IMR-90 (cell line): ENCODE results near the gene BRINP1. TPM values are rescaled to one million over a fixed set of nuclear protein-coding genes. Genes with fewer than 3 reads are reported as not detected.

Experiments used
- ATAC-seq: fragments of 200-7000 bp; cut with Tn5 transposase; 2 replicates; pipeline ENCODE4 v1.9.1; 2020; ENCODE audit warnings: low read depth, mild to moderate bottlenecking, moderate library complexity
- BruUV-seq: library from RNA; stranded (reverse); fragments of 400-500 nt; replicated peaks from 2 replicates; lab custom pipeline; 2021; lab: Mats Ljungman, UMichigan
- CTCF ChIA-PET: fragments of 300-600 bp; formaldehyde crosslinking; extraction: SDS; loops from one replicate; lab custom pipeline; 2021; ENCODE audit warnings: antibody characterized with exemption; lab: Yijun Ruan, JAX
- POLR2A ChIA-PET: fragments of 300-600 bp; sonication (Branson Sonifier 250); formaldehyde crosslinking; loops from one replicate; lab custom pipeline; 2022; ENCODE audit warnings: antibody characterized with exemption; ENCODE audit not compliant: unreplicated experiment; lab: Charles Lee
- DNase-seq: peaks from one replicate; pipeline ENCODE4 v3.0.0; 2013
- H2AFZ ChIP-seq: replicated peaks from 2 replicates; pipeline ENCODE3; 2013; ENCODE audit warnings: low read length, mild to moderate bottlenecking; ENCODE audit not compliant: poor library complexity
- H2AK5ac ChIP-seq: 2 replicates; pipeline ENCODE4 v1.6.1; 2013; ENCODE audit warnings: low read depth, low read length, inconsistent platforms
- H2AK9ac ChIP-seq: replicated peaks from 2 replicates; pipeline ENCODE3; 2013; ENCODE audit warnings: mild to moderate bottlenecking, low read depth, low read length, moderate library complexity; ENCODE audit not compliant: poor library complexity
- H2BK120ac ChIP-seq: 2 replicates; pipeline ENCODE4 v1.6.1; 2013; ENCODE audit warnings: low read depth, low read length, inconsistent platforms
- H2BK15ac ChIP-seq: 3 replicates; pipeline ENCODE4 v1.6.1; 2013; ENCODE audit warnings: low read depth, low read length, inconsistent platforms
- H2BK20ac ChIP-seq: 2 replicates; pipeline ENCODE4 v1.6.1; 2013; ENCODE audit warnings: low read depth, mild to moderate bottlenecking, inconsistent platforms, low read length, moderate library complexity
- H2BK5ac ChIP-seq: 2 replicates; pipeline ENCODE4 v1.6.1; 2013; ENCODE audit warnings: mild to moderate bottlenecking, low read depth, low read length, inconsistent platforms; ENCODE audit not compliant: poor library complexity, severe bottlenecking
- H3K14ac ChIP-seq: replicated peaks from 2 replicates; pipeline ENCODE4 v1.6.1; 2013; ENCODE audit warnings: low read depth, low read length, inconsistent platforms
- H3K18ac ChIP-seq: 2 replicates; pipeline ENCODE4 v1.6.1; 2013; ENCODE audit warnings: low read depth, low read length, control low read depth
- H3K23ac ChIP-seq: 2 replicates; pipeline ENCODE4 v1.6.1; 2013; ENCODE audit warnings: low read depth, low read length, inconsistent platforms
- H3K27ac ChIP-seq: 2 replicates; pipeline ENCODE4 v1.5.1; 2013; ENCODE audit warnings: mild to moderate bottlenecking, control low read depth, low read length; ENCODE audit not compliant: insufficient read depth
- H3K27me3 ChIP-seq: 2 replicates; pipeline ENCODE4 v1.6.1; 2013; ENCODE audit warnings: low read length; ENCODE audit not compliant: control insufficient read depth, insufficient read depth
- H3K36me3 ChIP-seq: 2 replicates; pipeline ENCODE4 v1.6.1; 2013; ENCODE audit warnings: low read length, mixed read lengths; ENCODE audit not compliant: control insufficient read depth, insufficient read depth
- H3K4ac ChIP-seq: 2 replicates; pipeline ENCODE4 v1.6.1; 2013; ENCODE audit warnings: low read depth, low read length, inconsistent platforms
- H3K4me1 ChIP-seq: 2 replicates; pipeline ENCODE4 v1.6.1; 2013; ENCODE audit warnings: low read length, mixed read lengths; ENCODE audit not compliant: control insufficient read depth, insufficient read depth
- H3K4me2 ChIP-seq: 2 replicates; pipeline ENCODE4 v1.6.1; 2013; ENCODE audit warnings: low read depth, mild to moderate bottlenecking, control low read depth, low read length, moderate library complexity
- H3K4me3 ChIP-seq: 2 replicates; pipeline ENCODE4 v1.5.1; 2013; ENCODE audit warnings: low read depth, mild to moderate bottlenecking, control low read depth, low read length, moderate library complexity; ENCODE audit not compliant: insufficient read depth
- H3K56ac ChIP-seq: 2 replicates; pipeline ENCODE4 v1.6.1; 2013; ENCODE audit warnings: low read length, inconsistent platforms; ENCODE audit not compliant: insufficient read depth; ENCODE audit errors: extremely low read depth
- H3K79me1 ChIP-seq, 2 experiments: 2 replicates each; pipeline ENCODE4 v1.6.1; 2013; ENCODE audit warnings: low read length in 2 of 2, inconsistent platforms in 1 of 2, low read depth in 1 of 2
- H3K9ac ChIP-seq: 2 replicates; pipeline ENCODE4 v1.6.1; 2013; ENCODE audit warnings: low read depth, low read length, control low read depth
- H3K9me1 ChIP-seq: 2 replicates; pipeline ENCODE4 v1.6.1; 2013; ENCODE audit warnings: low read length, inconsistent platforms; ENCODE audit not compliant: insufficient read depth
- H3K9me3 ChIP-seq: 2 replicates; pipeline ENCODE4 v1.6.1; 2013; ENCODE audit warnings: low read length; ENCODE audit not compliant: control insufficient read depth, insufficient read depth
- H4K20me1 ChIP-seq: 2 replicates; pipeline ENCODE4 v1.6.1; 2013; ENCODE audit warnings: low read length, inconsistent platforms; ENCODE audit not compliant: insufficient read depth
- H4K5ac ChIP-seq: 2 replicates; pipeline ENCODE4 v1.6.1; 2013; ENCODE audit warnings: mild to moderate bottlenecking, low read depth, low read length, control low read depth
- H4K8ac ChIP-seq, 2 experiments: 2 replicates each; pipeline ENCODE4 v1.6.1; 2013; ENCODE audit warnings: low read depth in 2 of 2, low read length in 2 of 2, control low read depth in 1 of 2, inconsistent platforms in 1 of 2
- H4K91ac ChIP-seq: 2 replicates; pipeline ENCODE4 v1.6.1; 2013; ENCODE audit warnings: low read depth, low read length, inconsistent platforms; ENCODE audit not compliant: insufficient read depth
- BHLHE40 ChIP-seq: fragments of 150-350 bp; IDR thresholded peaks from 2 replicates; pipeline ENCODE4 v1.6.1; 2016; ENCODE audit warnings: mild to moderate bottlenecking, low read depth, low read length
- CEBPB ChIP-seq: IDR thresholded peaks from 2 replicates; pipeline ENCODE4 v1.6.1; 2012; ENCODE audit warnings: low read depth, low read length, improper control_type of control experiment
- CHD1 ChIP-seq: IDR thresholded peaks from 2 replicates; pipeline ENCODE4 v1.6.1; 2012; ENCODE audit warnings: low read depth, low read length, improper control_type of control experiment
- ELK1 ChIP-seq: fragments of 150-350 bp; IDR thresholded peaks from 2 replicates; pipeline ENCODE4 v1.6.1; 2016; ENCODE audit warnings: low read depth, mild to moderate bottlenecking, low read length, moderate library complexity, borderline replicate concordance
- FOS ChIP-seq: fragments of 150-350 bp; IDR thresholded peaks from 2 replicates; pipeline ENCODE4 v1.6.1; 2016; ENCODE audit warnings: low read depth, low read length
- MAFK ChIP-seq: IDR thresholded peaks from 2 replicates; pipeline ENCODE4 v1.6.1; 2012; ENCODE audit warnings: low read depth, low read length, improper control_type of control experiment
- MAZ ChIP-seq: IDR thresholded peaks from 2 replicates; pipeline ENCODE4 v1.6.1; 2012; ENCODE audit warnings: low read depth, mild to moderate bottlenecking, low read length, improper control_type of control experiment, moderate library complexity, borderline replicate concordance
- MXI1 ChIP-seq: IDR thresholded peaks from 2 replicates; pipeline ENCODE4 v1.6.1; 2012; ENCODE audit warnings: low read depth, mild to moderate bottlenecking, low read length, moderate library complexity, borderline replicate concordance
- NFE2L2 ChIP-seq: fragments of 150-350 bp; IDR thresholded peaks from 2 replicates; pipeline ENCODE4 v1.6.1; 2016; ENCODE audit warnings: low read depth, mild to moderate bottlenecking, low read length
- POLR2A ChIP-seq: IDR thresholded peaks from 2 replicates; pipeline ENCODE4 v1.6.1; 2012; ENCODE audit warnings: mild to moderate bottlenecking, low read depth, low read length
- RAD21 ChIP-seq: IDR thresholded peaks from 2 replicates; pipeline ENCODE4 v1.6.1; 2012; ENCODE audit warnings: low read length, improper control_type of control experiment
- RCOR1 ChIP-seq: IDR thresholded peaks from 2 replicates; pipeline ENCODE4 v1.6.1; 2012; ENCODE audit warnings: mild to moderate bottlenecking, low read length, improper control_type of control experiment; ENCODE audit not compliant: insufficient replicate concordance
- RFX5 ChIP-seq: IDR thresholded peaks from 2 replicates; pipeline ENCODE4 v1.8.0; 2012; ENCODE audit warnings: low read depth, mild to moderate bottlenecking, low read length, moderate library complexity
- SMC3 ChIP-seq: fragments of 150-350 bp; IDR thresholded peaks from 2 replicates; pipeline ENCODE4 v1.6.1; 2016; ENCODE audit warnings: low read depth, mild to moderate bottlenecking, antibody characterized with exemption, low read length, moderate library complexity
- WGBS, 2 experiments: methylation state at CpG; one replicate each; pipeline versions ENCODE4 v1.1.5 to v1.1.7; 2013; ENCODE audit warnings: missing lambda C conversion rate in 2 of 2; ENCODE audit not compliant: insufficient read length in 1 of 2; ENCODE audit errors: extremely low coverage in 2 of 2; 5-methylcytosine and 5-hydroxymethylcytosine counted together
- dilution Hi-C: fragments of 300-500 bp; cut with HindIII; formaldehyde crosslinking; loops from one replicate; pipeline ENCODE4 v1.14.3; 2018; ENCODE audit warnings: low sequenced_read_pairs; ENCODE audit not compliant: unreplicated experiment
- in situ Hi-C: fragments of 300-500 bp; cut with MboI; formaldehyde crosslinking; loops from 3 replicates; pipeline ENCODE4 v1.14.3; 2019; ENCODE audit warnings: low sequenced_read_pairs, inconsistent platforms, mixed read lengths
- intact Hi-C: fragments of 100-400 bp; cut with micrococcal nuclease; formaldehyde crosslinking; loops from 2 replicates; pipeline ENCODE4 v1.10.0; 2022
- polyA plus RNA-seq, 3 experiments: library from polyadenylated mRNA; depleted of rRNA; stranded (reverse); fragments of >200 nt; gene quantifications; 2 replicates each; pipeline ENCODE4 v1.2.3, GENCODE V29; 2012; ENCODE audit warnings: low replicate concordance in 1 of 3
- total RNA-seq: library from RNA; depleted of rRNA; stranded (reverse); fragments of >200 nt; gene quantifications from 2 replicates; pipeline ENCODE4 v1.2.3, GENCODE V29; 2012
- TF ChIP-seq, protein P1 (sequence below): conservative IDR thresholded peaks from 2 replicates; pipeline ENCODE4 v1.5.1; 2012; ENCODE audit warnings: mild to moderate bottlenecking, low read depth, low read length, improper control_type of control experiment
- TF ChIP-seq, protein P2 (sequence below): fragments of 150-350 bp; IDR thresholded peaks from 2 replicates; pipeline ENCODE4 v1.6.1; 2017; ENCODE audit warnings: mild to moderate bottlenecking, antibody characterized with exemption, low read length, low read depth

BRINP1 gene
- total and polyA plus RNA-seq, 2 of the 4 experiments (the other 2 are of a cell fraction), result under 0.01 TPM; not detected in 1

DNA sequence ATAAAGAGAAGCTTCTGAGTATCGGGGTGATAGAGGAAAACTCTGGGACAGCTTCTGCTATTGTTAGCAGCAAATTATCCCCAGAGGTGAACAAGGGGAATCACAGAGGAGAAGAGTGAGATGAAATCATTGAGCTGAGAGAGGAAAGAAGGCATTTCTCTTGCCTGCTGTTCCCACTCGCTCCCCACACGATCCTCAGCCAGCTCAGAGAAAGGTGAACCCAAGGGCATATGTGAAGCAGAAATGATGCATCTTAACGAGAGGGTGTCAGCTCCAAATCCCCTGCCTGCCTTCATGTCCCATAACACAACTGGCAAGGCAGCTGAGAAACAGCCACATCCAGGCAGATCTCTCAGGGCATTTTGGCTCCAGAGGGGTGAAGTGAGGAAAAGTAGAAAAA lies 111.6 kb downstream of the BRINP1 start:
- BruUV-seq, result no TSS peak
- no peak overlapping the region for H4K8ac ChIP-seq
- H3K27ac ChIP-seq, result no peak overlapping the region
- TF ChIP-seq, protein P1, sequence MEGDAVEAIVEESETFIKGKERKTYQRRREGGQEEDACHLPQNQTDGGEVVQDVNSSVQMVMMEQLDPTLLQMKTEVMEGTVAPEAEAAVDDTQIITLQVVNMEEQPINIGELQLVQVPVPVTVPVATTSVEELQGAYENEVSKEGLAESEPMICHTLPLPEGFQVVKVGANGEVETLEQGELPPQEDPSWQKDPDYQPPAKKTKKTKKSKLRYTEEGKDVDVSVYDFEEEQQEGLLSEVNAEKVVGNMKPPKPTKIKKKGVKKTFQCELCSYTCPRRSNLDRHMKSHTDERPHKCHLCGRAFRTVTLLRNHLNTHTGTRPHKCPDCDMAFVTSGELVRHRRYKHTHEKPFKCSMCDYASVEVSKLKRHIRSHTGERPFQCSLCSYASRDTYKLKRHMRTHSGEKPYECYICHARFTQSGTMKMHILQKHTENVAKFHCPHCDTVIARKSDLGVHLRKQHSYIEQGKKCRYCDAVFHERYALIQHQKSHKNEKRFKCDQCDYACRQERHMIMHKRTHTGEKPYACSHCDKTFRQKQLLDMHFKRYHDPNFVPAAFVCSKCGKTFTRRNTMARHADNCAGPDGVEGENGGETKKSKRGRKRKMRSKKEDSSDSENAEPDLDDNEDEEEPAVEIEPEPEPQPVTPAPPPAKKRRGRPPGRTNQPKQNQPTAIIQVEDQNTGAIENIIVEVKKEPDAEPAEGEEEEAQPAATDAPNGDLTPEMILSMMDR, result no peak
- TF ChIP-seq POLR2A, result no peak
- no peak for TF ChIP-seq RAD21
- no peak for TF ChIP-seq BHLHE40
- TF ChIP-seq MAFK, result no peak
- TF ChIP-seq, protein P2, sequence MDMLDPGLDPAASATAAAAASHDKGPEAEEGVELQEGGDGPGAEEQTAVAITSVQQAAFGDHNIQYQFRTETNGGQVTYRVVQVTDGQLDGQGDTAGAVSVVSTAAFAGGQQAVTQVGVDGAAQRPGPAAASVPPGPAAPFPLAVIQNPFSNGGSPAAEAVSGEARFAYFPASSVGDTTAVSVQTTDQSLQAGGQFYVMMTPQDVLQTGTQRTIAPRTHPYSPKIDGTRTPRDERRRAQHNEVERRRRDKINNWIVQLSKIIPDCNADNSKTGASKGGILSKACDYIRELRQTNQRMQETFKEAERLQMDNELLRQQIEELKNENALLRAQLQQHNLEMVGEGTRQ, result no peak
- TF ChIP-seq MXI1, result no peak
- TF ChIP-seq RFX5, result no peak
- no peak for TF ChIP-seq CHD1
- no peak for TF ChIP-seq SMC3
- no peak for TF ChIP-seq MAZ
- TF ChIP-seq NFE2L2, result no peak
- TF ChIP-seq ELK1, result no peak
- no peak for TF ChIP-seq CEBPB
- TF ChIP-seq FOS, result no peak
- TF ChIP-seq RCOR1, result no peak
- no peak overlapping the region for H4K91ac ChIP-seq
- peaks cover 10% of the 10 kb centered on the region for H3K9me3 ChIP-seq
- ChIA-PET CTCF (no interaction called here), POLR2A (no interaction called here)
- H4K5ac ChIP-seq, result no peak overlapping the region
- no peak overlapping the region for H2BK20ac ChIP-seq
- intact Hi-C loops, result no loop called here
- H3K4ac ChIP-seq, result no peak overlapping the region
- H2BK15ac ChIP-seq, result no peak overlapping the region
- no peaks in the 10 kb centered on the region for H3K36me3 ChIP-seq
- dilution Hi-C loops, result no loop called here
- H3K14ac ChIP-seq, result no peak overlapping the region
- H3K9ac ChIP-seq, result no peak overlapping the region
- H2AK5ac ChIP-seq, result no peak overlapping the region
- in situ Hi-C loops, result no loop called here
- H2AK9ac ChIP-seq, result no peak overlapping the region
- no peak for ATAC-seq
- H2AFZ ChIP-seq, result no peak overlapping the region
- no peaks in the 10 kb centered on the region for H3K9me1 ChIP-seq
- no peak overlapping the region for H3K23ac ChIP-seq
- H3K79me1 ChIP-seq, result no peaks in the 10 kb centered on the region
- no peak overlapping the region for H2BK5ac ChIP-seq
- DNase-seq, result no peak
- no peaks in the 10 kb centered on the region for H3K4me1 ChIP-seq
- no CpG with 5 or more reads among the region's 4 CpGs for WGBS, 2 experiments
- H3K4me2 ChIP-seq, result no peak overlapping the region
- H3K4me3 ChIP-seq, result no peak overlapping the region
- H4K20me1 ChIP-seq, result no peaks in the 10 kb centered on the region
- no peak overlapping the region for H3K56ac ChIP-seq
- no peak overlapping the region for H3K18ac ChIP-seq
- no peaks in the 10 kb centered on the region for H3K27me3 ChIP-seq
- H2BK120ac ChIP-seq, result no peak overlapping the region
